Fibroblast of the aortic adventitia (primary cell): ENCODE data around the gene PCDHB3. TPM values are rescaled to one million over a fixed set of nuclear protein-coding genes. Genes with fewer than 3 reads are reported as not detected.
"Not testable (repeated sequence)": the region's sequence is repeated elsewhere in the genome, so short reads cannot be mapped to it uniquely, and the experiment has no call there.

Experiments used
- DNase-seq: peaks from one replicate; pipeline ENCODE4 v3.0.0-alpha.2; 2010; ENCODE audit warnings: low read depth
- H3K4me3 ChIP-seq: 2 replicates; pipeline ENCODE4 v1.5.1; 2011; ENCODE audit warnings: low read depth, mild to moderate bottlenecking, control low read depth, low read length, moderate library complexity
- total RNA-seq: library from RNA; depleted of rRNA; stranded (reverse); fragments of >200 nt; gene quantifications from 2 replicates; pipeline ENCODE4 v1.2.3, GENCODE V29; 2012; ENCODE audit warnings: low replicate concordance
- TF ChIP-seq, protein P1 (sequence below): IDR thresholded peaks from 2 replicates; pipeline ENCODE4 v1.5.1; 2011; ENCODE audit warnings: mild to moderate bottlenecking, low read length, control low read depth, inconsistent platforms; ENCODE audit not compliant: insufficient read depth

PCDHB3 gene
- total RNA-seq, 1 donor = 0.27 TPM

DNA sequence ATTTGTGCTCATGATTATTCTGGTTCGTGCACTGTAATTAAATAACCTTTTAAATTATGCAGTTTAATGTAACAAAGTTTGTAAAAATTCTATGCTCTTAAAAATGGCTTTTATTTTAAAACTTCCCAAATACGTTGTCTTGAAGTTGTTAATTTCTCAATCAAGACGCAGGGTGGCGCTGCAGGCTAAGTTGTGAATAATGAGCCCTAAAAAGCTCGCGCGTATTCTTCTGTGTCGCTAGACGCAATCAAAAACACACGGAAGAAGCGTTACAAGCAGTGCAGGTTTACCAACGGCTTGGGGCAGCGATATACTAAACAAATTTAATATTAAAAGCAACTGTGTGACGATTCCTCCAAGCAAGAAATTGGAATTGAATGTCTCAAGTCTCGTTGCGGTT is 21.3 kb downstream of the PCDHB3 start, which contains the start of gene PCDHB4:
TSS of gene PCDHB4 (plus strand) at position 256 of the 400 bp plus-strand sequence. CDS start 181 bp downstream, outside the sequence.
- H3K4me3 ChIP-seq = no peak within 1 kb of the TSS
- no peak for DNase-seq
- TF ChIP-seq, protein P1, sequence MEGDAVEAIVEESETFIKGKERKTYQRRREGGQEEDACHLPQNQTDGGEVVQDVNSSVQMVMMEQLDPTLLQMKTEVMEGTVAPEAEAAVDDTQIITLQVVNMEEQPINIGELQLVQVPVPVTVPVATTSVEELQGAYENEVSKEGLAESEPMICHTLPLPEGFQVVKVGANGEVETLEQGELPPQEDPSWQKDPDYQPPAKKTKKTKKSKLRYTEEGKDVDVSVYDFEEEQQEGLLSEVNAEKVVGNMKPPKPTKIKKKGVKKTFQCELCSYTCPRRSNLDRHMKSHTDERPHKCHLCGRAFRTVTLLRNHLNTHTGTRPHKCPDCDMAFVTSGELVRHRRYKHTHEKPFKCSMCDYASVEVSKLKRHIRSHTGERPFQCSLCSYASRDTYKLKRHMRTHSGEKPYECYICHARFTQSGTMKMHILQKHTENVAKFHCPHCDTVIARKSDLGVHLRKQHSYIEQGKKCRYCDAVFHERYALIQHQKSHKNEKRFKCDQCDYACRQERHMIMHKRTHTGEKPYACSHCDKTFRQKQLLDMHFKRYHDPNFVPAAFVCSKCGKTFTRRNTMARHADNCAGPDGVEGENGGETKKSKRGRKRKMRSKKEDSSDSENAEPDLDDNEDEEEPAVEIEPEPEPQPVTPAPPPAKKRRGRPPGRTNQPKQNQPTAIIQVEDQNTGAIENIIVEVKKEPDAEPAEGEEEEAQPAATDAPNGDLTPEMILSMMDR = no peak

DNA sequence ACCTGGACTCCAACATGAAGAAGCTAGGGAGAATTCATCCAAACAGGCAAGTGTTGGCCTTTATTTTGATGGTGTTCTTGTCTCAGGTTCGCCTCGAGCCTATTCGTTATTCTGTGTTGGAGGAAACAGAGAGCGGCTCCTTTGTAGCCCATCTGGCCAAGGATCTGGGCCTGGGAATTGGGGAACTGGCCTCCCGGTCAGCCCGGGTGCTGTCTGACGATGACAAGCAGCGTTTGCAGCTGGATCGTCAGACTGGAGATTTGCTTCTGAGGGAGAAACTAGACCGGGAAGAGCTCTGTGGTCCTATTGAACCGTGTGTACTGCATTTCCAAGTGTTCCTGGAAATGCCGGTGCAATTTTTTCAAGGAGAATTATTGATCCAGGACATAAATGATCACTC is 21.7 kb downstream of the PCDHB3 start:
- no peak overlapping the region for H3K4me3 ChIP-seq
- no peak for DNase-seq
- TF ChIP-seq, protein P1 = no peak

DNA sequence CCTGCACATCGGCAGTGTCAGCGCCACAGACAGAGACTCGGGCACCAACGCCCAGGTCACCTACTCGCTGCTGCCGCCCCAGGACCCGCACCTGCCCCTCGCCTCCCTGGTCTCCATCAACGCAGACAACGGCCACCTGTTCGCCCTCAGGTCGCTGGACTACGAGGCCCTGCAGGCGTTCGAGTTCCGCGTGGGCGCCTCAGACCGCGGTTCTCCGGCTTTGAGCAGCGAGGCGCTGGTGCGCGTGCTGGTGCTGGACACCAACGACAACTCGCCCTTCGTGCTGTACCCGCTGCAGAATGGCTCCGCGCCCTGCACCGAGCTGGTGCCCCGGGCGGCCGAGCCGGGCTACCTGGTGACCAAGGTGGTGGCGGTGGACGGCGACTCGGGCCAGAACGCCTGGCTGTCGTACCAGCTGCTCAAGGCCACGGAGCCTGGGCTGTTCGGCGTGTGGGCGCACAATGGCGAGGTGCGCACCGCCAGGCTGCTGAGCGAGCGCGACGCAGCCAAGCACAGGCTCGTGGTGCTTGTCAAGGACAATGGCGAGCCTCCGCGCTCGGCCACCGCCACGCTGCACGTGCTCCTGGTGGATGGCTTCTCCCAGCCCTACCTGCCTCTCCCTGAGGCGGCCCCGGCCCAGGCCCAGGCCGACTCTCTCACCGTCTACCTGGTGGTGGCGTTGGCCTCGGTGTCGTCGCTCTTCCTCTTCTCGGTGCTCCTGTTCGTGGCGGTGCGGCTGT is 23.3 kb downstream of the PCDHB3 start:
- not testable (repeated sequence) for H3K4me3 ChIP-seq, DNase-seq

DNA sequence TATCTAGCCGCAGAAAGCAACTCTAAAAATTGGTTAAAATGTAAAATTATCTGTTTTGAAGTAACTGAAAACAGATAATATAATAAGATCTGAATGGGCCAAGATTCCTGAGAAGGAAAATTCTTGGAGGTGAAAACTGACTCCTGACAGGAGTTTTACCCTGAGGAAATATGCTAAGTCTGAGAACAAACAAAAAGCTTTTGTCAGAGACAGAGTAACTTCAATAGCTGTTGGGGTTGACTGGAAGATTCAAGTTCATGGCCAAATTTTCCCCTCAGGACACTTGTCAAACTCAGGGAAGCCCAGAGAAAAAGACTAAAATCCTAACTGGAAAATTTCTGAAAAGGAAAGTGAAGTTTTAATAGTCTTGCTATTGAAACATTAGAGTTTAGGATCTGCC is 27.0 kb downstream of the PCDHB3 start:
- TF ChIP-seq, protein P1 = no peak
- no peak overlapping the region for H3K4me3 ChIP-seq
- DNase-seq = no peak

DNA sequence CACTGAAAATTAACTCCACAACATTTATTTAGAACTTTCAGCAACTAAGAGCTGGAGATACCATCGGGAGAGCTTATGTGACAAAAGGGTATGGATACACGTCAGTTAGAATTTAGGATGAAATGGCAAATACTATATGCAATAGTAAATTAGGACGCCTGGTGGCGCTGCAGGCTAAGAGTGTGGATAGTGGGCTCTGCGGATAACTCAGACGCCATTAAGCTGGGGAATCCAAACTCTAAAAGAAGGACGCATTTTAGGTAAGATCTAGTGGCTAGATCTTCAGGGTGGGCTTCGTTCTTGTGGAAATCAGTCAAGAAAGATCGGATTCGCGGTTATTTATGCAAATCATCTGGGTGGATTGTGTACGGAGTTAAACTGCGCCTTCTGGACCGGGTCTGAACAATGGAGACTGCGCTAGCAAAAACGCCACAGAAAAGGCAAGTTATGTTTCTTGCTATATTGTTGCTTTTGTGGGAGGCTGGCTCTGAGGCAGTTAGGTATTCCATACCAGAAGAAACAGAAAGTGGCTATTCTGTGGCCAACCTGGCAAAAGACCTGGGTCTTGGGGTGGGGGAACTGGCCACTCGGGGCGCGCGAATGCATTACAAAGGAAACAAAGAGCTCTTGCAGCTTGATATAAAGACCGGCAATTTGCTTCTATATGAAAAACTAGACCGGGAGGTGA is 34.9 kb downstream of the PCDHB3 start, which contains the start of gene PCDHB5:
TSS of gene PCDHB5 (plus strand) at position 177 of the 688 bp plus-strand sequence. CDS start at position 406, 229 bp downstream.
- DNase-seq = peak; percentile 16
- H3K4me3 ChIP-seq = peak within 1 kb of the TSS; percentile 49
- TF ChIP-seq, protein P1 = peak; percentile 36

DNA sequence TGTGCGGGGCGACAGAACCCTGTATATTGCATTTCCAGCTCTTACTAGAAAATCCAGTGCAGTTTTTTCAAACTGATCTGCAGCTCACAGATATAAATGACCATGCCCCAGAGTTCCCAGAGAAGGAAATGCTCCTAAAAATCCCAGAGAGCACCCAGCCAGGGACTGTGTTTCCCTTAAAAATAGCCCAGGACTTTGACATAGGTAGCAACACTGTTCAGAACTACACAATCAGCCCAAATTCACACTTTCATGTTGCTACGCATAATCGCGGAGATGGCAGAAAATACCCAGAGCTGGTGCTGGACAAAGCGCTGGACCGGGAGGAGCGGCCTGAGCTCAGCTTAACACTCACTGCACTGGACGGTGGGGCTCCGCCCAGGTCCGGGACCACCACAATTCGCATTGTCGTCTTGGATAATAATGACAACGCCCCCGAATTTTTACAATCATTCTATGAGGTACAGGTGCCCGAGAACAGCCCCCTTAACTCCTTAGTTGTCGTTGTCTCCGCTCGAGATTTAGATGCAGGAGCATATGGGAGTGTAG is 35.5 kb downstream of the PCDHB3 start:
- TF ChIP-seq, protein P1 = no peak
- DNase-seq = no peak
- H3K4me3 ChIP-seq = peak overlapping the region; percentile 49

DNA sequence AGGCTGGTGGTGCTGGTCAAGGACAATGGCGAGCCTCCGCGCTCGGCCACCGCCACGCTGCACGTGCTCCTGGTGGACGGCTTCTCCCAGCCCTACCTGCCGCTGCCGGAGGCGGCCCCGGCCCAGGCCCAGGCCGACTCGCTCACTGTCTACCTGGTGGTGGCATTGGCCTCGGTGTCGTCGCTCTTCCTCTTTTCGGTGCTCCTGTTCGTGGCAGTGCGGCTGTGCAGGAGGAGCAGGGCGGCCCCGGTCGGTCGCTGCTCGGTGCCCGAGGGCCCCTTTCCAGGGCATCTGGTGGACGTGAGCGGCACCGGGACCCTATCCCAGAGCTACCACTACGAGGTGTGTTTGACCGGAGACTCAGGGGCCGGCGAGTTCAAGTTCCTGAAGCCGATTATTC is 37.1 kb downstream of the PCDHB3 start:
- H3K4me3 ChIP-seq, DNase-seq: not testable (repeated sequence)
